HUES48 (cell line): ENCODE measurements around the gene HOXB3.
A peak's percentile ranks its signal among the peaks of the same experiment; 100 is the strongest.

Experiments used
- H3K27ac ChIP-seq: one replicate; pipeline ENCODE4 v1.7.0; 2013; ENCODE audit warnings: low read depth, low read length, inconsistent platforms
- H3K27me3 ChIP-seq: 2 replicates; pipeline ENCODE4 v1.6.1; 2013; ENCODE audit warnings: mild to moderate bottlenecking, low read length; ENCODE audit not compliant: control insufficient read depth, insufficient read depth
- H3K36me3 ChIP-seq: 2 replicates; pipeline ENCODE4 v1.6.1; 2013; ENCODE audit warnings: low read length; ENCODE audit not compliant: control insufficient read depth, insufficient read depth
- H3K4me1 ChIP-seq: 2 replicates; pipeline ENCODE4 v1.6.1; 2013; ENCODE audit warnings: mild to moderate bottlenecking, low read length; ENCODE audit not compliant: control insufficient read depth, insufficient read depth
- H3K4me3 ChIP-seq: 2 replicates; pipeline ENCODE4 v1.5.1; 2013; ENCODE audit warnings: mild to moderate bottlenecking, low read depth, low read length
- H3K9ac ChIP-seq: 2 replicates; pipeline ENCODE4 v1.6.1; 2013; ENCODE audit warnings: mild to moderate bottlenecking, low read depth, low read length, moderate library complexity
- H3K9me3 ChIP-seq: 2 replicates; pipeline ENCODE4 v1.6.1; 2013; ENCODE audit warnings: low read length; ENCODE audit not compliant: control insufficient read depth, insufficient read depth

Gene HOXB3

DNA sequence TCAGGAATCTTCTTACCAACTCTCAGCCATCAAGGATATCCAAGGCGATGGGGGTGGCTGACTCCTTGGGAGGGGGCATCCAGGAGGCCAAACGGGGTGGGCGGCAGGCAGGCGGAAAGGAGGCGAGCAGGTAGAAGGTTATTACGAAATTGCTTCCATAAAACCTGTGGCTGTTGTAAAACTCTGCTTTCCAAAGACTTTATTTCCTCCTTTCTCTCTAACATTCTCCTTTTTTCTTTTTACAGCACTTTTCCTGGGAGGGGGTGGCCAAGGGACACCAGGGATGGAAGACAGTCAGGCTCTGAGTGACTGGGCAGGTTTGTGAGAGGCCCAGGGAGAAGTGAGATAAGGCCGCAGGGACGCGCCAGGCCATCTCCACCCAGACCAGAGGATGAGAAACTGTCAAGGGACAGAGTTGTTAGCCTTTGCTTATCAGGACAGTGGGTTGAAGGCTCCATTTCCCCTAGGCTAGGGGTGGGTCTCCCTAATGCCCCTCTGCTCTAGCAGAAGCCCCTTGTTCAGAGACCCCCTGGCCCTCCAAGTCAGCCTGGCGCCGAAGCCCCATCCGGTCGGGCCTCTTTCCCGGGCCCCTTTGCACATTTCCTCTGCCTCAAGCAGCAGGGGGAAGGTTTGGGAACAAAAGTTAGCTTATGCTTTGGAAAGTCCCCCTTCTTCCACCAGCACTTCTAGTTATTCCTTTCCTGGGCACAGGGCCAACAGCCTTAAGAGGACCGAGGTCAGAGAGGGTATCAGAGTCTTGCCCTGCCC, 41.1 kb upstream of the HOXB3 start:
- Histone ChIP-seq H3K36me3 (no peaks in the 10 kb centered on the region), H3K4me1 (peaks cover 3% of the 10 kb centered on the region; the same call in 1 of the 2 replicates), H3K27me3 (peaks cover 100% of the 10 kb centered on the region), H3K27ac (no peak overlapping the region), H3K9ac (no peak overlapping the region), H3K4me3 (no peak overlapping the region), H3K9me3 (no peaks in the 10 kb centered on the region)

DNA sequence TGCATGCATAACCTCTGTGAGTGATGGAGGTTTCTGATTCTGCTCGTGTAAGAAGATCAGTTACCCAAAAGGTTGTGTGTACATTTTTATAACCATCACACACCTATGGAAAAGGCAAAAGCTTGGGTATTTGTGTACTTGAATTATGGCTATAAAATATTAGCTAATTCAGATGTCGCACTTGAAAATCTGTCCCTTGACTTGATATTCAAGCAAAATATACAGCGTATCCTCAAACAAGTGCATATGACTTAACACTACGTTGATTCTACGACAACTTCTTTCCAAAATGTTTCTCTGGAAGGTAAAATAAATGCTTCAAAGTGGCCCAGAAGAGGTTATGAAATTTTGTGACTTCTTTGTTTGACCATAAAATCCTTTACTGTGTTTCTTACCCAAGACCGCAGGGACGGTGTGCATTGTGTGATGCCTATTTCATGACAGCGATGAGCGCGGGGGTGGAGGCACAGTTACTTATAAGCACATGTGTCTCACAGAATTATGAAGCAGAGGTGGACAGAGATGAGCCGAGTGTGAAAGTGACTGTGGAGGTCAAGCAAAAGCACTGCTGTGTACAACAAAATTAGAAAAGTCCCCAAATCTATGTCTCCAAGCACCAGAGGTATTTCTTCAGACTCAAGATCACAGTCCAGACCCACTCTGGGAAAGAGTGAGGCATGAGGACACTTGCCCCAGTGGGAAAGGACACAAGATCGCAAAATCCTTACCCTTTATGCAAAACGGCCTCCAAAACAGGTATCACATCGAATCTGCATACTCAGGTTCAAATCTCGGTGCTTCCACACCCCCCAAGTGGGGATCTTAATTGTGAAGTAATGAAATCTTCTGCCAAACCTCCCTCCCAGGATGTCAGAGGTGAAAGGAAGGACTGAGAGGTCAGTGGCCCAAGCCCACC, 40.2 kb upstream of the HOXB3 start:
- peaks cover 3% of the 10 kb centered on the region; the same call in 1 of the 2 replicates for H3K4me1 ChIP-seq
- H3K9me3 ChIP-seq = no peaks in the 10 kb centered on the region
- no peak overlapping the region for H3K27ac ChIP-seq
- H3K4me3 ChIP-seq = no peak overlapping the region
- no peaks in the 10 kb centered on the region for H3K36me3 ChIP-seq
- H3K9ac ChIP-seq = no peak overlapping the region
- H3K27me3 ChIP-seq = peaks cover 100% of the 10 kb centered on the region

DNA sequence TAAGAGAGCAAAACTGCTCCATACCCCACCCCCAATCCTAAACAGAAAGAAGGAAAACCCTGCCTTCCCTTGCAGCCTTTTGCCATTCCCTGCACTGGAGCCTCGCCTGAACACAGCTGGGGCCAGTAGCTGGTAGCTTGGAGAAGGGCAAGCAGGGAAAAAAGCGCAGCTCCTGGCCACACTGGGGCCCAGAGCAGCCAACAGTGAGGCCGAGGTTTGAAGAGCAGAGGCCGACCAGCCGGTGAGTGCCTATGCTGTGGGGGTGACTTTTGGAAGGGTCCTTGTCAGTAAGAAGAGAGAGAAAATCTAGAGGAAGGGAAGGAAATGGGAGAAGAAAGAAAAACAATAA, 39.3 kb upstream of the HOXB3 start:
- Histone ChIP-seq H3K36me3 (no peaks in the 10 kb centered on the region), H3K4me3 (no peak overlapping the region), H3K27ac (no peak overlapping the region), H3K9ac (no peak overlapping the region), H3K27me3 (peaks cover 100% of the 10 kb centered on the region), H3K9me3 (no peaks in the 10 kb centered on the region), H3K4me1 (peaks cover 3% of the 10 kb centered on the region; the same call in 1 of the 2 replicates)

DNA sequence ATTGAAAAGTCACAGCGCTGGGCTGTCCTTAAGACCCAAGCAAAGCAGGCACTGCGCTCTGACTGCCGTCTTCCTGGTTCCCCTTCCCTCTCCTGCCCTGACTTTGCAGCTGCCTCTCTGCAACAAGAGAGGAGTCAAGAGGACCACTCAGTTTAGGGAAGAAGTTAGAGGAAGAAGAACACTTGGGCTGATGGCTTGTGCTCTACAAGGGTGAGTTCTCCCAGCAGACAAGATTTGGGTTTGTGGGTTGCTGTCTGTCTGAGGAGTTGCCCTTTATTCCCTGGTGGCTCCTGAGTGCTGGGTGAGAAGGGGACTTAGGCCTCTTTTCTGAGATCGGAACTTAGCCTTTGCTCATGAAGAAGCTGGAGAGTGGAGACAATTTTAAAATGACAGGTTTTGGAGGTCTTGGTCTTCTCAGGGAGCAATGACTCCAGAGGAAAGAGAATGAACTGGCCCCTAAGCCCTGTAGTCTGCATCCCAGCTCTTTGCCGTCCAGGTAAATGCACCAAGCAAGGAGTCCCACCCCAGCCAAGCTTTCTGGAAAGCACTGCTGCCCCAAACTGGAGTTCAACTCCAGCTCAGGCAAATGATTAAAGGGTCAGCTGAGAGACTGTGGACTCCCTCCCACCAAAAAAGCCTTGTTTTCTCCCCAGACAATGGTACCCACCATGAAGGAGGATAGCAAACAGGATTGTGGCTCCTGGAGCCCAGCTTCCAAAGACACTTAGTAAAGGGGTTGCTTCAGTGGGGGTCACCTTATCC, 38.8 kb upstream of the HOXB3 start:
- H3K4me1 ChIP-seq = peaks cover 3% of the 10 kb centered on the region; the same call in 1 of the 2 replicates
- H3K9ac ChIP-seq = no peak overlapping the region
- peaks cover 100% of the 10 kb centered on the region for H3K27me3 ChIP-seq
- H3K36me3 ChIP-seq = no peaks in the 10 kb centered on the region
- no peaks in the 10 kb centered on the region for H3K9me3 ChIP-seq
- H3K27ac ChIP-seq = no peak overlapping the region
- no peak overlapping the region for H3K4me3 ChIP-seq

DNA sequence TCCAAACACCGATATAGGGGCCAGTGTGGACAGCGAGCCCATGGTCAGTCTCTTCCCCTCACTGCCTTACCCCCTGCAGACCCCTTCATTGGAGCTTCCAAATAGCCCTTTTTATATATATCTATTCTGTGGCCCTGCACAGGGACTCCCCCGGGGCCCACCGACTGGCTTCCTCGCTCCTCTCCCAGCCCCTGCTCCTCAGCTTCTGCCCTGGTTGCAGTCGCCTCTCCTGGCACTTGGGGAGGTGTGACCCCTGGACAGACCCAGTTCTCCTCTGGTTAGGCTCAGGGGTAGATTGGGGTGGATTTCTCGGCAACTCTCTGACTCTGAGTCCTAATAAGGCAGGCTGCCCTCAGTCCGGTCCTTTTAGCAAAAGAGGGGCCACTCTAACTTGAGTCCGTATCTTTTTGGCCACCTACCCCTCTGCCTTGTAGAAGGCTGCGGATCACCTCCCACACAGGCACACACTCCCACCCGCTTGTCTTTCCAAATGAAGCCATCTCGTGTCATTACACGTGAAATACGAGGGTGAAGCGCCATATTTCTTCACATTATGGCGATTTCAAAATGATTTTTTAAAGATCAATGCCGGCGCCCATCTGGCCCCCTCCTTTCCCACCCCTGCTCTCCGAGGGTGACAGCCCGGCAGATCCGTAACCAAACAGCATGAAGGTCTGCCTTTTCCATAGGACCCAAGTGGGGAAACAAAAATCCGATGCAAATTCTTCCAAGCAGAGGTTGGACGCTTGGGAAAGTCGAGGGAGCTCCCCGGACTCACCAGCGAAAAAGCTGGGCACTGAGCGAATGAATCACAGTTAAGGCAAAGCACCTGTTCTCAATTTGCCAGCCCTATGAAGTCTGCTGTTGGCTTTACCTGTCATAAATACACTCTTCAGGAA, 37.8 kb upstream of the HOXB3 start:
- Histone ChIP-seq H3K4me3 (no peak overlapping the region), H3K9ac (no peak overlapping the region), H3K27ac (no peak overlapping the region), H3K27me3 (peaks cover 100% of the 10 kb centered on the region), H3K4me1 (peaks cover 3% of the 10 kb centered on the region; the same call in 1 of the 2 replicates), H3K36me3 (no peaks in the 10 kb centered on the region), H3K9me3 (no peaks in the 10 kb centered on the region)

DNA sequence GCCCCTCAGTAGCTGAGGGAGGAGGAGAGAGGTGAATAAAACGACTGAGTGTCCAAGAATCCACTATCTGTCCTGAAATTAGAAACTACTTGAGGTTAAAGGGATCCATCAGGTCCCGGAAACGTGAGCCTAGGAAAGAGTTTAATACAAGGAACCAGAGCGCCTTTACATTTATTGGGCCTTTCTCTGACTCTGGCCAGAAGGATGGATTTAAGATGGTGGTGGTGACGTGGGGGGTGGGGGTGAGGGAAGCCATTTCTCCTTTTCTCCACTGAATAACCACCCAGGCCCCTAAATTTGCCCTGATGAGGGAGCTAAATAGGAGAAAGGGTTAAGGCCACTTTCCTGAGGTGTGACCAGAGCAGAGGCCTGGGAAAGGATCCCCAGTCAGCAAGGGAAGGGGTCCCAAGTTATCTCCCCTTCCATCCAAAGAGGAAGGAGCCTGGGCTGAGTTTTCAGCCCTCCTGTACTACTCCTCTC, 37.1 kb upstream of the HOXB3 start:
- Histone ChIP-seq H3K27ac (no peak overlapping the region), H3K27me3 (peaks cover 100% of the 10 kb centered on the region), H3K4me3 (no peak overlapping the region), H3K9ac (no peak overlapping the region), H3K36me3 (no peaks in the 10 kb centered on the region), H3K9me3 (no peaks in the 10 kb centered on the region), H3K4me1 (peaks cover 3% of the 10 kb centered on the region; the same call in 1 of the 2 replicates)

DNA sequence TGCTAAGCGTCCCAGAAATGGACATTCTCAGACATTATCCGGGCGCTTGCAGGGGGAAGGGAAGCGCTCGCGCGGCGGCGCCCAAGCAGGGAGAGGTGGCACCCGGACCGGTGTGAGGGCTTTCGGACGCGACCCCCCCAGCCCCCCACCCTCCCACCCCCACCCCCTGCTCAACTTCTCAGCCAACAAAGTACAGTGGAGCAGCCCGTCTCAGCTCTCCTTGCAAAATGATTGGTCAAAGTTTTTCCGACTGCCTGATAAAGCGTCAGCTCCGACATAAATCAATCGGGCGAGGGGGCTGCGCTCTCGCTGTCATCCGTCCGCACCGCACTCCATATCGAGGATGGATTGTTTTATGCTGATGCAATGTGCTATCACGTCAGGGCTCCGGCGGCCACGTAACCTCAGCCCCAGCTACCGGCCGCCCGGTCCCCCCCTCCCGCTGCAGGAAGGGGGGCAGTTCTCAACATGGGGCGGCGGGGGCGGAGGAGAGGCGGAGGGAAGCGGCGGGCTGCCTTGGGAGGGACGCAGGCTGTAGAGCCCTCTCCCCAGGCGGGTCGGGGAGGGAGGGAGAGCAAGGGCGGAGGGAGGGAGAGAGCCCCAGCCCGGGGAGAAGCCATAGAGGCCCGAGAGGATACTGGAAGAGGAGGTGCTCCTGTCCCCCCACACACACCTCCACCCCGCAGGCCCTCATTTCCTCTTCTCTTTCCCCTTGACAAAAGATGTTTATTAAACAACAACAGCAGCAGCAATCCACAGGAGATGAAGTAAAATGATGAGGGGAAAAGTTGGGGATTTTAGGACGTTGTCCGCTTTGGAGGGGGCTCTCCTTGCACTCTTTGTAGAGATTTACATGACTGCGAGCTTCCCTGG, 36.4 kb upstream of the HOXB3 start, which contains the start of gene HOXB9:
HOXB9 (minus strand) TSS at position 114 of the 873 bp plus-strand sequence; CDS start at position 25, 89 bp downstream.
- Histone ChIP-seq H3K4me1 (peaks cover 3% of the 10 kb centered on the region; the same call in 1 of the 2 replicates), H3K27ac (no peak within 1 kb of the TSS), H3K9me3 (0 out of 2 replicates have a peak, but pooled peaks cover 3% of the 10 kb centered on the region), H3K36me3 (no peaks in the 10 kb centered on the region), H3K4me3 (peak within 1 kb of the TSS; percentile 8; the same call in 1 of the 2 replicates), H3K27me3 (peaks cover 100% of the 10 kb centered on the region), H3K9ac (no peak within 1 kb of the TSS)

DNA sequence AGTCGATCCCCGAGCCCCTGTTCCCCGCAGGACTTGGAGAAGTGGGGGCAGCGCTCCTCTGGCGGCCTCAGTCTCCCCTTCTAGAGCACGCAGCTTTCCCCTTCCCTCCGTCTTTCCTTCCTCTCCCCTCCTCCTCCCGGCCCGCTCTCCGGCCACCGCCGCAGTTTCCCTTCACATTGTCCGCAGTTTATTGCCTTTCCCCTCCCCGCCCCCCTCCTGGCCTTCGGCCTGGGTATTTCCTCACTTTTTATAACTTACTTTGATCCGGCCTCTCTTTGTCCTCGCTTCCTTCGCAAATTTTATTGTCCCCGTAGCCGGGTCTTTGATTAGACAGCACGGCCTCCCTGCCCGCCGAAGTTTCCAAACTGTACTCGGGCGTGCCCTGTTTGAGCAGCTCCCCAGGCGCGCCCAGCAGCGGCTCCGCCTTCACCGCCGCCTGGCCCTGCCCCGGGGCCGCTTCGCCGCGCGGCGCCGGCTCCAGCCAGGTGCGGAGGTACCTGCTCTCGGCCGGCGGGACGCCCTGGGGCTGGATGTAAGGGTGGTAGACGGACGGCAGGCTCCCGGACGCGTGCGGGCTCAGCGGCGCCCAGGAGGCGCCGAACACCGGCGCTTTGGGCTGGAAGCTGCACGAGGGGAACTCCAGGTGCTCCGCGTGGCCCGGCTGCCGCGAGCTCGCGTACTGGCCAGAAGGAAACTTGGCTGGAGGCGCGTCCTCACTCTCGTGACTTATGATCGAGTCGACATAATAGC, 35.6 kb upstream of the HOXB3 start:
- H3K4me3 ChIP-seq = peak overlapping the region; percentile 8; the same call in 1 of the 2 replicates
- H3K36me3 ChIP-seq = no peaks in the 10 kb centered on the region
- no peak overlapping the region for H3K27ac ChIP-seq
- H3K4me1 ChIP-seq = peaks cover 3% of the 10 kb centered on the region; the same call in 1 of the 2 replicates
- H3K9ac ChIP-seq = no peak overlapping the region
- 0 out of 2 replicates have a peak, but pooled peaks cover 3% of the 10 kb centered on the region for H3K9me3 ChIP-seq
- peaks cover 100% of the 10 kb centered on the region for H3K27me3 ChIP-seq
